Measurements from ENCODE around the gene RHOH.

RHOH gene

DNA sequence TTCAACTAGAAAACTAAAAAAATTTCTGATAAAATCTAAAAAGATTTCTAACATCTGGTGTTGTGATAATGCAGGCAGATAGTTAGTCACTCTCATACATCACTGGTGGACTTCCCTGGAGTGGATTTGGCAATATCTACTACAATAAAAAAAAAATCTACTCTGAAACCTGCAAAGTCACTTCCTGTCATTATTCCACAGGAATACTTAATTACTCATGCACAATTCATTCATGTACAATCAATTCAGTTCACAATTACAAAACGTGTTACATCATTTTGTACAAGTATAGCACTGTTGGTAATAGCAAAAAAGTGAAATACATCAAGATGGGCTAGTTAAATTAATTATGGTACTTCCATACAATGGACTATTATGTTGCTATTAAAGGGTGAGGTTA, 16.5 kb upstream of the RHOH start:
- Histone ChIP-seq H3K23ac (ENCODE audit: low read length in 2 of 2) (no peak overlapping the region), H2AFZ (ENCODE audit: low read depth, low read length) (no peak overlapping the region)
- no CpG with 5 or more reads among the region's 1 CpG for WGBS

GRCh38 chr4:40182001-40182400, 14.8 kb upstream of the RHOH start:
- H3K36me3 ChIP-seq (ENCODE audit: control insufficient read depth in 1 of 2, insufficient read depth in 2 of 2, low read depth in 1 of 2, low read length in 2 of 2): no peaks in the 10 kb centered on the region
- H3K27me3 ChIP-seq (ENCODE audit: control insufficient read depth in 1 of 2, insufficient read depth in 1 of 2, low read length in 2 of 2): no peaks in the 10 kb centered on the region
- H2BK120ac ChIP-seq (ENCODE audit: low read depth, low read length): no peak overlapping the region
- H3K27ac ChIP-seq (ENCODE audit: low read length, poor library complexity, severe bottlenecking): no peak overlapping the region
- H3K9ac ChIP-seq (ENCODE audit: low read length): no peak overlapping the region
- H3K4me2 ChIP-seq (ENCODE audit: low read length, poor library complexity, severe bottlenecking): no peak overlapping the region
- WGBS: 97% methylated on average over 4 of the region's 4 CpGs
- no peak overlapping the region for H3K18ac ChIP-seq (ENCODE audit: low read depth in 1 of 2, low read length in 2 of 2)
- H3K79me1 ChIP-seq (replicated peaks; ENCODE audit: low read length, poor library complexity, severe bottlenecking): no peaks in the 10 kb centered on the region
- no peak for DNase-seq
- no peak overlapping the region for H3K23ac ChIP-seq (ENCODE audit: low read length in 2 of 2)
- H4K91ac ChIP-seq (ENCODE audit: low read length): no peak overlapping the region
- H3K4me1 ChIP-seq (ENCODE audit: control insufficient read depth, insufficient read depth, low read depth, low read length): peaks cover 2% of the 10 kb centered on the region
- H3K14ac ChIP-seq (ENCODE audit: low read length in 2 of 2): no peak overlapping the region
- H3K4ac ChIP-seq (ENCODE audit: low read depth in 1 of 2, low read length in 2 of 2): no peak overlapping the region
- no peak overlapping the region for H3K4me3 ChIP-seq (ENCODE audit: insufficient read depth in 1 of 2, low read depth in 1 of 2, low read length in 2 of 2)
- H2BK5ac ChIP-seq (ENCODE audit: low read depth, low read length, poor library complexity, severe bottlenecking): no peak overlapping the region
- no peak overlapping the region for H2AFZ ChIP-seq (ENCODE audit: low read depth, low read length)
- no peak overlapping the region for H4K8ac ChIP-seq (ENCODE audit: low read length)
- H2BK15ac ChIP-seq (ENCODE audit: low read depth, poor library complexity, severe bottlenecking): no peak overlapping the region
- H2BK12ac ChIP-seq (ENCODE audit: low read length in 2 of 2): no peak overlapping the region
- no peaks in the 10 kb centered on the region for H3K9me3 ChIP-seq (ENCODE audit: control insufficient read depth, low read length)
- no peak overlapping the region for H2AK5ac ChIP-seq (ENCODE audit: low read length, severe bottlenecking)

More for the DNA sequence above, 16.5 kb upstream of the RHOH start:
- no peak overlapping the region for H3K18ac ChIP-seq (ENCODE audit: low read depth in 1 of 2, low read length in 2 of 2)
- no peak overlapping the region for H2BK12ac ChIP-seq (ENCODE audit: low read length in 2 of 2)
- H3K4me1 ChIP-seq (ENCODE audit: control insufficient read depth, insufficient read depth, low read depth, low read length): no peaks in the 10 kb centered on the region
- H3K27ac ChIP-seq (ENCODE audit: low read length, poor library complexity, severe bottlenecking): no peak overlapping the region
- H2BK5ac ChIP-seq (ENCODE audit: low read depth, low read length, poor library complexity, severe bottlenecking): no peak overlapping the region
- no peak overlapping the region for H2BK15ac ChIP-seq (ENCODE audit: low read depth, poor library complexity, severe bottlenecking)
- no peak overlapping the region for H4K91ac ChIP-seq (ENCODE audit: low read length)
- no peak overlapping the region for H3K4ac ChIP-seq (ENCODE audit: low read depth in 1 of 2, low read length in 2 of 2)
- H3K14ac ChIP-seq (ENCODE audit: low read length in 2 of 2): no peak overlapping the region
- peak; percentile 87 for DNase-seq
- no peaks in the 10 kb centered on the region for H3K27me3 ChIP-seq (ENCODE audit: control insufficient read depth in 1 of 2, insufficient read depth in 1 of 2, low read length in 2 of 2)
- no peak overlapping the region for H4K8ac ChIP-seq (ENCODE audit: low read length)
- no peak overlapping the region for H3K4me3 ChIP-seq (ENCODE audit: insufficient read depth in 1 of 2, low read depth in 1 of 2, low read length in 2 of 2)
- no peaks in the 10 kb centered on the region for H3K79me1 ChIP-seq (replicated peaks; ENCODE audit: low read length, poor library complexity, severe bottlenecking)
- H2BK120ac ChIP-seq (ENCODE audit: low read depth, low read length): no peak overlapping the region
- H2AK5ac ChIP-seq (ENCODE audit: low read length, severe bottlenecking): no peak overlapping the region
- H3K36me3 ChIP-seq (ENCODE audit: control insufficient read depth in 1 of 2, insufficient read depth in 2 of 2, low read depth in 1 of 2, low read length in 2 of 2): no peaks in the 10 kb centered on the region
- H3K9me3 ChIP-seq (ENCODE audit: control insufficient read depth, low read length): no peaks in the 10 kb centered on the region
- H3K9ac ChIP-seq (ENCODE audit: low read length): peak overlapping the region; percentile 83
- H3K4me2 ChIP-seq (ENCODE audit: low read length, poor library complexity, severe bottlenecking): no peak overlapping the region

- Histone ChIP-seq H2BK12ac (ENCODE audit: low read length in 2 of 2) (no peak overlapping the region), H3K23ac (ENCODE audit: low read length in 2 of 2) (no peak overlapping the region), H3K4ac (ENCODE audit: low read depth in 1 of 2, low read length in 2 of 2) (no peak overlapping the region), H3K79me1 (replicated peaks; ENCODE audit: low read length, poor library complexity, severe bottlenecking) (no peaks in the 10 kb centered on the region), H2BK120ac (ENCODE audit: low read depth, low read length) (no peak overlapping the region), H3K27me3 (ENCODE audit: control insufficient read depth in 1 of 2, insufficient read depth in 1 of 2, low read length in 2 of 2) (no peaks in the 10 kb centered on the region), H2BK15ac (ENCODE audit: low read depth, poor library complexity, severe bottlenecking) (no peak overlapping the region), H3K14ac (ENCODE audit: low read length in 2 of 2) (no peak overlapping the region), H3K9me3 (ENCODE audit: control insufficient read depth, low read length) (no peaks in the 10 kb centered on the region), H2AK5ac (ENCODE audit: low read length, severe bottlenecking) (no peak overlapping the region), H3K4me2 (ENCODE audit: low read length, poor library complexity, severe bottlenecking) (no peak overlapping the region), H3K36me3 (ENCODE audit: control insufficient read depth in 1 of 2, insufficient read depth in 2 of 2, low read depth in 1 of 2, low read length in 2 of 2) (no peaks in the 10 kb centered on the region), H4K8ac (ENCODE audit: low read length) (no peak overlapping the region), H3K27ac (ENCODE audit: low read length, poor library complexity, severe bottlenecking) (no peak overlapping the region), H3K9ac (ENCODE audit: low read length) (no peak overlapping the region), H3K4me1 (ENCODE audit: control insufficient read depth, insufficient read depth, low read depth, low read length) (peaks cover 2% of the 10 kb centered on the region), H3K18ac (ENCODE audit: low read depth in 1 of 2, low read length in 2 of 2) (no peak overlapping the region), H2AFZ (ENCODE audit: low read depth, low read length) (no peak overlapping the region), H4K91ac (ENCODE audit: low read length) (no peak overlapping the region), H2BK5ac (ENCODE audit: low read depth, low read length, poor library complexity, severe bottlenecking) (no peak overlapping the region), H3K4me3 (ENCODE audit: insufficient read depth in 1 of 2, low read depth in 1 of 2, low read length in 2 of 2) (no peak overlapping the region)
- no peak for DNase-seq
- 100% methylated on average over 2 of the region's 3 CpGs for WGBS
Observed at GRCh38 chr4:40182954-40183353, 13.9 kb upstream of the RHOH start.

DNA sequence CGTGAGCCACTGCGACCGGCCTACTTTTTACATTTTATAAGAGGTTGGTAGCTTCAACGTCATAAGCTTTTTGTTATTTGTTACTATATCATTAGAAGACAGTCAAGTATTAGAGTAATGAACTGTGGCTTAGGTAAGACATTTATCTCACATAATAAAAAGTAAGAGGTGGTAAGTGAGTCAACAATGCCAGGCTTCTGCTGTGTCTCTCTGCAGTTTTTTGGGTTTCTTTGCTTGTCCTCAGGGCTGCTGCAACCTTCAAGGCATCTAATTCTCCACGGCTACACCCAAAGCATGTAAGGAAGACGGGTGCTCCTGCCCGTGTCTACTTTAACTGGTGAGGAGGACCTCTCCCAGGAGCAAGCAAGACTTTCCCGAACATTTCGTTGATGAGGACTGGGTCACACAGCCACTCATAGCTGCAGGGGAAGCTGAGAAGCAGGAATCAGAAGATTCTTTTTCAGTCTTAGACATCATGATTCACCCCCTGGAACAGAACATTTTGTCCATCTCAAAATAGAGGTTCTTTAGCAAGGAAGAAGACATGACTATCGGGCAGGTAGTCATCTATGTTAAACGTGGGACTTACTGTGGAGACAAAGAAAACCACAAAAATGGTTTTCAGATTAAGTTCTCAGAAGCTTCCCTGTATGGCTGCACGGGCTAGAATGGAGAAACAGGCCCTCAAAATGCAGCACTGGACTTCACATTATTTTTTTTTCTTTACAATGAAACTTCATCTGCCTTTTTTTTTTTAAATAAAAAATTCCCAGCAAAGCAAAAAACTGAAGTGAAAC, 13.0 kb upstream of the RHOH start:
- no peaks in the 10 kb centered on the region for H3K79me1 ChIP-seq (replicated peaks; ENCODE audit: low read length, poor library complexity, severe bottlenecking)
- no peak overlapping the region for H3K4me3 ChIP-seq (ENCODE audit: insufficient read depth in 1 of 2, low read depth in 1 of 2, low read length in 2 of 2)
- H3K36me3 ChIP-seq (ENCODE audit: control insufficient read depth in 1 of 2, insufficient read depth in 2 of 2, low read depth in 1 of 2, low read length in 2 of 2): no peaks in the 10 kb centered on the region
- no peaks in the 10 kb centered on the region for H3K27me3 ChIP-seq (ENCODE audit: control insufficient read depth in 1 of 2, insufficient read depth in 1 of 2, low read length in 2 of 2)
- no peak overlapping the region for H2BK15ac ChIP-seq (ENCODE audit: low read depth, poor library complexity, severe bottlenecking)
- H2AFZ ChIP-seq (ENCODE audit: low read depth, low read length): no peak overlapping the region
- no peak overlapping the region for H3K23ac ChIP-seq (ENCODE audit: low read length in 2 of 2)
- 93% methylated on average over 11 of the region's 12 CpGs for WGBS
- no peak overlapping the region for H3K27ac ChIP-seq (ENCODE audit: low read length, poor library complexity, severe bottlenecking)
- no peak overlapping the region for H2BK5ac ChIP-seq (ENCODE audit: low read depth, low read length, poor library complexity, severe bottlenecking)
- no peak overlapping the region for H3K4ac ChIP-seq (ENCODE audit: low read depth in 1 of 2, low read length in 2 of 2)
- no peak overlapping the region for H4K8ac ChIP-seq (ENCODE audit: low read length)
- no peaks in the 10 kb centered on the region for H3K9me3 ChIP-seq (ENCODE audit: control insufficient read depth, low read length)
- H2BK120ac ChIP-seq (ENCODE audit: low read depth, low read length): no peak overlapping the region
- no peak overlapping the region for H3K4me2 ChIP-seq (ENCODE audit: low read length, poor library complexity, severe bottlenecking)
- H3K14ac ChIP-seq (ENCODE audit: low read length in 2 of 2): no peak overlapping the region
- H3K4me1 ChIP-seq (ENCODE audit: control insufficient read depth, insufficient read depth, low read depth, low read length): peaks cover 2% of the 10 kb centered on the region
- no peak overlapping the region for H3K18ac ChIP-seq (ENCODE audit: low read depth in 1 of 2, low read length in 2 of 2)
- DNase-seq: no peak
- H2AK5ac ChIP-seq (ENCODE audit: low read length, severe bottlenecking): no peak overlapping the region
- H3K9ac ChIP-seq (ENCODE audit: low read length): no peak overlapping the region
- H4K91ac ChIP-seq (ENCODE audit: low read length): no peak overlapping the region
- no peak overlapping the region for H2BK12ac ChIP-seq (ENCODE audit: low read length in 2 of 2)

All from mesenchymal stem cell (in vitro differentiated cells and primary cell).